H1 (cell line): ENCODE data around the gene ZNF687. TPM values are rescaled to one million over a fixed set of nuclear protein-coding genes. Genes with fewer than 3 reads are reported as not detected.

Experiments used
- CTCF ChIA-PET: fragments of 300-600 bp; sonication (Branson Sonifier 250); formaldehyde crosslinking; loops from one replicate; lab custom pipeline; 2021; ENCODE audit not compliant: partially characterized antibody; lab: Charles Lee
- POLR2A ChIA-PET: fragments of 300-600 bp; sonication (Branson Sonifier 250); formaldehyde crosslinking; loops from one replicate; lab custom pipeline; 2021; ENCODE audit warnings: inconsistent platforms; ENCODE audit not compliant: partially characterized antibody; lab: Charles Lee
- DNase-seq, 2 experiments: peaks; one replicate each; pipeline versions ENCODE4 v3.0.0 to v3.0.0-alpha.2; 2010 to 2022; ENCODE audit warnings: low spot score in 2 of 2, low read depth in 1 of 2, mixed read lengths in 1 of 2
- FAIRE-seq: peaks from 2 replicates; lab custom pipeline; 2011; peaks lifted over from hg19 to GRCh38; lab: Jason Lieb, UNC
- H2AFZ ChIP-seq: 2 replicates; pipeline ENCODE4 v1.8.1; 2012; ENCODE audit warnings: low read length, inconsistent platforms
- H2AK5ac ChIP-seq: 2 replicates; pipeline ENCODE4 v1.6.1; 2013; ENCODE audit warnings: low read depth, low read length
- H2BK120ac ChIP-seq: replicated peaks from 2 replicates; pipeline ENCODE3; 2013; ENCODE audit warnings: low read depth, low read length, inconsistent platforms
- H2BK12ac ChIP-seq: 2 replicates; pipeline ENCODE4 v1.6.1; 2013; ENCODE audit warnings: low read depth, low read length
- H2BK15ac ChIP-seq: 2 replicates; pipeline ENCODE4 v1.6.1; 2013; ENCODE audit warnings: low read length
- H2BK20ac ChIP-seq: 2 replicates; pipeline ENCODE4 v1.6.1; 2013; ENCODE audit warnings: low read length
- H2BK5ac ChIP-seq: 2 replicates; pipeline ENCODE4 v1.6.1; 2013; ENCODE audit warnings: low read depth, low read length
- H3K14ac ChIP-seq: 2 replicates; pipeline ENCODE4 v1.6.1; 2013; ENCODE audit warnings: inconsistent platforms; ENCODE audit not compliant: insufficient read length
- H3K18ac ChIP-seq: 2 replicates; pipeline ENCODE4 v1.6.1; 2013; ENCODE audit warnings: low read length; ENCODE audit errors: extremely low read depth
- H3K23ac ChIP-seq: 2 replicates; pipeline ENCODE4 v1.6.1; 2013; ENCODE audit warnings: inconsistent platforms; ENCODE audit not compliant: insufficient read length
- H3K23me2 ChIP-seq: 2 replicates; pipeline ENCODE4 v1.6.1; 2013; ENCODE audit warnings: low read depth, low read length
- H3K27ac ChIP-seq: 2 replicates; pipeline ENCODE4 v1.6.1; 2011; ENCODE audit warnings: low read depth, low read length, inconsistent platforms
- H3K27me3 ChIP-seq, 4 experiments: replicated peaks in 1 of 4; 1 replicate in 1 of 4; 2 replicates in 3 of 4; pipeline versions ENCODE4 v1.6.1 to v1.8.1; 2011 to 2013; ENCODE audit warnings: low read length in 3 of 4, mild to moderate bottlenecking in 3 of 4, inconsistent platforms in 2 of 4, mixed read lengths in 2 of 4, moderate library complexity in 1 of 4; ENCODE audit not compliant: control insufficient read depth in 3 of 4, insufficient read depth in 3 of 4; ENCODE audit errors: extremely low read depth in 1 of 4
- H3K36me3 ChIP-seq, 4 experiments: 2 replicates each; pipeline versions ENCODE4 v1.6.1 to v1.8.1; 2011 to 2013; ENCODE audit warnings: mild to moderate bottlenecking in 4 of 4, low read length in 3 of 4, moderate library complexity in 2 of 4, control low read depth in 1 of 4, inconsistent platforms in 1 of 4; ENCODE audit not compliant: insufficient read depth in 4 of 4, control insufficient read depth in 2 of 4
- H3K4ac ChIP-seq: replicated peaks from 2 replicates; pipeline ENCODE3; 2013; ENCODE audit warnings: low read length, low read depth, mixed read lengths, inconsistent platforms; ENCODE audit not compliant: insufficient read length
- H3K4me1 ChIP-seq, 4 experiments: replicated peaks in 1 of 4; 1 replicate in 1 of 4; 2 replicates in 3 of 4; pipeline versions ENCODE4 v1.6.1 to v1.8.1; 2011 to 2013; ENCODE audit warnings: low read length in 3 of 4, inconsistent platforms in 2 of 4, mixed read lengths in 1 of 4; ENCODE audit not compliant: insufficient read depth in 4 of 4, control insufficient read depth in 3 of 4
- H3K4me2 ChIP-seq, 2 experiments: 2 replicates each; pipeline versions ENCODE4 v1.6.1 to v1.8.1; 2011 to 2013; ENCODE audit warnings: low read depth in 2 of 2, low read length in 2 of 2, control low read depth in 1 of 2, inconsistent platforms in 1 of 2, mild to moderate bottlenecking in 1 of 2; ENCODE audit not compliant: insufficient read depth in 1 of 2
- H3K4me3 ChIP-seq, 4 experiments: fragments of 200-600, 300-600 bp in 1 of 4; sonication (generic), shearing (Covaris generic), sonication (Bioruptor Twin) in 1 of 4; 2 replicates each; pipeline versions ENCODE4 v1.5.1 to v1.8.1; 2011 to 2016; ENCODE audit warnings: low read length in 4 of 4, low read depth in 3 of 4, control low read depth in 2 of 4, inconsistent platforms in 2 of 4, mild to moderate bottlenecking in 2 of 4, mixed read lengths in 1 of 4, moderate library complexity in 1 of 4; ENCODE audit not compliant: insufficient read depth in 2 of 4; ENCODE audit errors: extremely low read depth in 1 of 4
- H3K56ac ChIP-seq: replicated peaks from 2 replicates; pipeline ENCODE3; 2013; ENCODE audit warnings: low read depth, mild to moderate bottlenecking, mixed read lengths, low read length, inconsistent platforms; ENCODE audit not compliant: insufficient read length
- H3K79me1 ChIP-seq: 2 replicates; pipeline ENCODE4 v1.6.1; 2013; ENCODE audit warnings: low read depth, low read length, control low read depth
- H3K79me2 ChIP-seq, 2 experiments: 2 replicates each; pipeline versions ENCODE4 v1.6.1 to v1.8.1; 2012 to 2013; ENCODE audit warnings: low read length in 2 of 2, mild to moderate bottlenecking in 2 of 2, inconsistent platforms in 1 of 2; ENCODE audit not compliant: insufficient read depth in 2 of 2, control insufficient read depth in 1 of 2
- H3K9ac ChIP-seq, 4 experiments: replicated peaks in 1 of 4; 1 replicate in 1 of 4; 2 replicates in 3 of 4; pipeline versions ENCODE4 v1.6.1 to v1.8.1; 2011 to 2013; ENCODE audit warnings: low read depth in 3 of 4, low read length in 3 of 4, control low read depth in 2 of 4, mild to moderate bottlenecking in 2 of 4, moderate library complexity in 2 of 4, inconsistent platforms in 1 of 4; ENCODE audit errors: extremely low read depth in 1 of 4
- H3K9me3 ChIP-seq, 2 experiments: 2 replicates each; pipeline versions ENCODE4 v1.6.1 to v1.8.1; 2012 to 2013; ENCODE audit warnings: mild to moderate bottlenecking in 2 of 2, moderate library complexity in 2 of 2, control low read depth in 1 of 2, inconsistent platforms in 1 of 2, low read depth in 1 of 2, low read length in 1 of 2, mixed read lengths in 1 of 2; ENCODE audit not compliant: insufficient read depth in 2 of 2
- H4K20me1 ChIP-seq, 2 experiments: replicated peaks in 1 of 2; 2 replicates each; pipeline versions ENCODE3 to v1.8.1; 2011 to 2013; ENCODE audit warnings: inconsistent platforms in 2 of 2, low read length in 2 of 2, mild to moderate bottlenecking in 1 of 2; ENCODE audit not compliant: insufficient read depth in 2 of 2, control insufficient read depth in 1 of 2
- H4K5ac ChIP-seq: 2 replicates; pipeline ENCODE4 v1.6.1; 2013; ENCODE audit warnings: low read length, low read depth, mixed read lengths, inconsistent platforms; ENCODE audit not compliant: insufficient read length
- H4K8ac ChIP-seq: 2 replicates; pipeline ENCODE4 v1.8.0; 2013; ENCODE audit warnings: mild to moderate bottlenecking, moderate library complexity, low read length, inconsistent platforms; ENCODE audit not compliant: insufficient read depth; ENCODE audit errors: extremely low read depth
- H4K91ac ChIP-seq: replicated peaks from 2 replicates; pipeline ENCODE3; 2013; ENCODE audit warnings: low read length, mixed read lengths, inconsistent platforms; ENCODE audit not compliant: insufficient read length
- ATF2 ChIP-seq: IDR thresholded peaks from 2 replicates; pipeline ENCODE4 v1.6.1; 2012; ENCODE audit warnings: low read length, inconsistent platforms
- BCL11A ChIP-seq, 2 experiments: IDR thresholded peaks; one replicate each; pipeline ENCODE4 v1.6.1; 2011; ENCODE audit warnings: low read depth in 2 of 2, low read length in 2 of 2, mild to moderate bottlenecking in 2 of 2
- EGR1 ChIP-seq: IDR thresholded peaks from 2 replicates; pipeline ENCODE4 v1.6.1; 2011; ENCODE audit warnings: low read depth, low read length, borderline replicate concordance
- EP300 ChIP-seq, 2 experiments: IDR thresholded peaks; 1 replicate in 1 of 2; 2 replicates in 1 of 2; pipeline ENCODE4 v1.6.1; 2011 to 2012; ENCODE audit warnings: low read depth in 2 of 2, low read length in 2 of 2, mild to moderate bottlenecking in 2 of 2, borderline replicate concordance in 1 of 2, inconsistent platforms in 1 of 2, moderate library complexity in 1 of 2
- EZH2 ChIP-seq: fragments of 200-600 bp; sonication (generic); IDR thresholded peaks from 2 replicates; pipeline ENCODE4 v1.7.1; 2012; ENCODE audit warnings: low read depth, mild to moderate bottlenecking, moderate library complexity, low read length, inconsistent platforms; ENCODE audit not compliant: severe bottlenecking
- KDM5A ChIP-seq: fragments of 200-600 bp; IDR thresholded peaks from 2 replicates; pipeline ENCODE4 v1.7.1; 2012; ENCODE audit warnings: mild to moderate bottlenecking, low read length, inconsistent platforms, mixed read lengths
- POU5F1 ChIP-seq: IDR thresholded peaks from 2 replicates; pipeline ENCODE4 v1.6.1; 2011; ENCODE audit warnings: low read depth, mild to moderate bottlenecking, low read length, moderate library complexity
- SP2 ChIP-seq: IDR thresholded peaks from 2 replicates; pipeline ENCODE4 v1.6.1; 2012; ENCODE audit warnings: mild to moderate bottlenecking, low read length, inconsistent platforms
- TCF12 ChIP-seq: IDR thresholded peaks from 2 replicates; pipeline ENCODE4 v1.6.1; 2011; ENCODE audit warnings: low read depth, mild to moderate bottlenecking, low read length
- ZNF274 ChIP-seq: IDR thresholded peaks from 2 replicates; pipeline ENCODE4 v1.7.0; 2012; ENCODE audit warnings: low read length, borderline replicate concordance; ENCODE audit errors: extremely low read depth
- WGBS, 2 experiments: shearing (Covaris generic) in 1 of 2; methylation state at CpG; one replicate each; pipeline versions ENCODE4 v1.1.6 to v1.1.7; 2013 to 2015; ENCODE audit warnings: low lambda C conversion rate in 2 of 2, mixed read lengths in 2 of 2, inconsistent platforms in 1 of 2, low coverage in 1 of 2, missing lambda C conversion rate in 1 of 2; ENCODE audit not compliant: insufficient replicate concordance in 2 of 2, insufficient coverage in 1 of 2, insufficient read length in 1 of 2; ENCODE audit errors: extremely low coverage in 1 of 2, missing lambda C conversion rate in 1 of 2; 5-methylcytosine and 5-hydroxymethylcytosine counted together
- polyA plus RNA-seq, 7 experiments: library from polyadenylated mRNA; depleted of rRNA in 3 of 7; stranded (reverse) in 5 of 7; unstranded in 2 of 7; fragments of >200 nt in 5 of 7; fragments of 200-250 nt in 2 of 7; gene quantifications; 1 replicate in 5 of 7; 2 replicates in 1 of 7; 4 replicates in 1 of 7; pipeline versions ENCODE4 v1.2.1 to v1.2.3, GENCODE V29; 2011 to 2013; ENCODE audit warnings: missing spikeins in 2 of 7, mixed read lengths in 2 of 7
- total RNA-seq: library from RNA; stranded (reverse); fragmentation: NEBNext Ultra II Directional; extraction: Animal tissue kit (Norgen Biotek cat#: 25700); gene quantifications from 2 replicates; pipeline ENCODE4 v1.2.1, GENCODE V29; 2021

ZNF687 gene
- total and polyA plus RNA-seq, 2 of the 8 experiments (the other 6 are each of a cell fraction or from before 2014, with no cell fraction given): 45.9 to 69.9 TPM

- DNase-seq (no peak), FAIRE-seq (no peak)
- Histone ChIP-seq H3K27ac (no peak overlapping the region), H3K4me2 (no peak overlapping the region), H3K4ac (no peak overlapping the region), H3K36me3 (peaks cover 0 to 12% (median 5%) of the 10 kb centered on the region in 4 experiments; a peak in 4 of 8 replicates), H3K18ac (no peak overlapping the region), H3K27me3 (no peaks in the 10 kb centered on the region), H3K56ac (no peak overlapping the region), H3K14ac (no peak overlapping the region), H2BK12ac (no peak overlapping the region), H2AK5ac (no peak overlapping the region), H2BK5ac (no peak overlapping the region), H4K20me1 (peaks cover 0 to 3% of the 10 kb centered on the region in 2 experiments), H4K5ac (no peak overlapping the region), H3K4me1 (no peaks in the 10 kb centered on the region), H3K9me3 (no peaks in the 10 kb centered on the region), H3K9ac (no peak overlapping the region), H3K23me2 (no peaks in the 10 kb centered on the region), H2BK20ac (no peak overlapping the region), H2AFZ (no peak overlapping the region), H3K4me3 (no peak overlapping the region), H3K79me2 (no peaks in the 10 kb centered on the region), H3K23ac (no peak overlapping the region), H4K91ac (no peak overlapping the region), H2BK120ac (no peak overlapping the region), H3K79me1 (no peaks in the 10 kb centered on the region), H4K8ac (no peak overlapping the region; the same call in 1 of the 2 replicates), H2BK15ac (no peak overlapping the region)
- 93% methylated on average over 17 of the region's 17 CpGs; no CpG with 5 or more reads in 1 of the 2 experiments for WGBS, 2 experiments
- TF ChIP-seq EP300 (IDR thresholded peaks at IDR 0.05; ENCODE audit: borderline replicate concordance in 1 of 2, low read depth in 2 of 2, low read length in 2 of 2): no peak
- no peak for TF ChIP-seq TCF12
- TF ChIP-seq ZNF274: no peak
- TF ChIP-seq SP2: no peak
- no peak for TF ChIP-seq KDM5A
- TF ChIP-seq EGR1: no peak
- no peak for TF ChIP-seq EZH2
- no peak for TF ChIP-seq ATF2
- no peak for TF ChIP-seq BCL11A (IDR thresholded peaks at IDR 0.05; ENCODE audit: low read depth in 2 of 2, low read length in 2 of 2)
- TF ChIP-seq POU5F1: no peak
- ChIA-PET POLR2A (interaction anchor here (1.2 to 4.5 kb wide), 7 partner anchors 9 to 36 kb away, joined by 3 to 16 read pairs (median 4); partner anchors contain the start of gene PI4KB), CTCF (interaction anchor here (8.1 to 11.6 kb wide), 2 partner anchors 13 to 23 kb away, joined by 86 to 129 read pairs; no protein-coding TSS in a partner anchor)
Measured at GRCh38 chr1:151315565-151316235, 33.6 kb downstream of the ZNF687 start.
